Astrocyte of the cerebellum (primary cell): ENCODE results near the gene PODXL.
"Not testable (repeated sequence)": the region's sequence is repeated elsewhere in the genome, so short reads cannot be mapped to it uniquely, and the experiment has no call there.

Source experiments
- DNase-seq: peaks from one replicate; pipeline ENCODE4 v3.0.0-alpha.2; 2011; ENCODE audit warnings: low read depth
- H3K4me3 ChIP-seq: 2 replicates; pipeline ENCODE4 v1.5.1; 2011; ENCODE audit warnings: mild to moderate bottlenecking, low read depth, low read length, moderate library complexity
- CTCF ChIP-seq: IDR thresholded peaks from 2 replicates; pipeline ENCODE4 v1.5.1; 2012; ENCODE audit warnings: low read length, low read depth, moderate library complexity, mild to moderate bottlenecking; ENCODE audit errors: missing control alignments
- in situ Hi-C: cut with HindIII; loops from 2 replicates; pipeline ENCODE4 v1.10.0; 2017; ENCODE audit warnings: low sequenced_read_pairs

PODXL gene

GRCh38 chr7:131509781-131510180 lies 46.6 kb downstream of the PODXL start:
- in situ Hi-C loops, result no loop called here
- TF ChIP-seq CTCF, result no peak
- no peak for DNase-seq
- no peak overlapping the region for H3K4me3 ChIP-seq

GRCh38 chr7:131508754-131509486 lies 47.5 kb downstream of the PODXL start:
- DNase-seq, result no peak
- no peak for TF ChIP-seq CTCF
- no peak overlapping the region for H3K4me3 ChIP-seq
- in situ Hi-C loops, result no loop called here

- DNase-seq, result peak; percentile 24
- in situ Hi-C loops, result no loop called here
Measured at GRCh38 chr7:131507592-131508331, 48.7 kb downstream of the PODXL start.

GRCh38 chr7:131506597-131506996 lies 49.8 kb downstream of the PODXL start:
- in situ Hi-C loops, result no loop called here
- H3K4me3 ChIP-seq, result no peak overlapping the region
- TF ChIP-seq CTCF, result no peak
- no peak for DNase-seq

More at GRCh38 chr7:131507592-131508331, 48.7 kb downstream of the PODXL start:
- no peak overlapping the region for H3K4me3 ChIP-seq
- peak; percentile 90 for TF ChIP-seq CTCF

GRCh38 chr7:131505636-131506557 lies 50.5 kb downstream of the PODXL start:
- no peak for TF ChIP-seq CTCF
- in situ Hi-C loops, result no loop called here
- H3K4me3 ChIP-seq, result no peak overlapping the region
- DNase-seq, result no peak

- in situ Hi-C loops, DNase-seq, H3K4me3 ChIP-seq: not testable (repeated sequence)
Measured at GRCh38 chr7:131505037-131505620, 51.3 kb downstream of the PODXL start.
